Naive thymus-derived CD4-positive, alpha-beta T cell (primary cell): Measurements from ENCODE around the gene SCAMP1. TPM values are rescaled to one million over a fixed set of nuclear protein-coding genes. Genes with fewer than 3 reads are reported as not detected.

ENCODE experiments used
- ATAC-seq: fragments of 150-1000 bp; cut with Tn5 transposase; 2 replicates; pipeline ENCODE4 v1.10.0; 2021; ENCODE audit warnings: mild to moderate bottlenecking, moderate library complexity
- CTCF ChIA-PET: fragments of 350-600 bp; sonication (Branson Sonifier 250); formaldehyde crosslinking; loops from one replicate; lab custom pipeline; 2021; ENCODE audit warnings: antibody characterized with exemption; lab: Charles Lee
- POLR2A ChIA-PET: fragments of 350-600 bp; sonication (Branson Sonifier 250); formaldehyde crosslinking; loops from one replicate; lab custom pipeline; 2021; ENCODE audit warnings: antibody characterized with exemption, inconsistent platforms; lab: Charles Lee
- DNase-seq, 9 donors: peaks; one replicate each; pipeline versions ENCODE4 v3.0.0 to v3.0.0-alpha.2; 2020 to 2022; ENCODE audit warnings: mixed read lengths in 1 of 9
- H3K27ac ChIP-seq: one replicate; pipeline ENCODE4 v1.7.0; 2013; ENCODE audit warnings: mild to moderate bottlenecking, low read depth, low read length, moderate library complexity
- H3K27me3 ChIP-seq, 2 donors: one replicate each; pipeline ENCODE4 v1.7.0; 2013; ENCODE audit warnings: low read length in 2 of 2, mild to moderate bottlenecking in 2 of 2, moderate library complexity in 2 of 2; ENCODE audit not compliant: control insufficient read depth in 2 of 2, insufficient read depth in 2 of 2
- H3K36me3 ChIP-seq, 3 experiments: 1 replicate in 2 of 3; 2 replicates in 1 of 3; pipeline ENCODE4 v1.7.0; 2013; ENCODE audit warnings: low read length in 3 of 3, mild to moderate bottlenecking in 3 of 3, moderate library complexity in 1 of 3; ENCODE audit not compliant: insufficient read depth in 3 of 3, control insufficient read depth in 2 of 3
- H3K4me1 ChIP-seq, 2 donors: one replicate each; pipeline ENCODE4 v1.7.0; 2013; ENCODE audit warnings: low read length in 2 of 2, mild to moderate bottlenecking in 2 of 2, moderate library complexity in 1 of 2; ENCODE audit not compliant: control insufficient read depth in 2 of 2, insufficient read depth in 2 of 2
- H3K4me3 ChIP-seq: 2 replicates; pipeline ENCODE4 v1.7.0; 2013; ENCODE audit warnings: mild to moderate bottlenecking, low read length
- H3K9me3 ChIP-seq, 3 experiments: 1 replicate in 2 of 3; 2 replicates in 1 of 3; pipeline ENCODE4 v1.7.0; 2013; ENCODE audit warnings: low read length in 3 of 3; ENCODE audit not compliant: control insufficient read depth in 2 of 3
- H3K27ac Mint-ChIP-seq, 9 donors: one replicate each; pipeline ENCODE4 v1.8.0; 2020 to 2022; ENCODE audit warnings: mixed read lengths in 9 of 9, mild to moderate bottlenecking in 8 of 9, moderate library complexity in 5 of 9, inconsistent platforms in 2 of 9
- H3K27me3 Mint-ChIP-seq, 5 donors: one replicate each; pipeline ENCODE4 v1.8.0; 2021 to 2022; ENCODE audit warnings: mixed read lengths in 5 of 5, mild to moderate bottlenecking in 1 of 5
- H3K36me3 Mint-ChIP-seq, 5 donors: one replicate each; pipeline ENCODE4 v1.8.0; 2020 to 2022; ENCODE audit warnings: mixed read lengths in 5 of 5, mild to moderate bottlenecking in 3 of 5, inconsistent platforms in 1 of 5
- H3K4me1 Mint-ChIP-seq, 7 donors: one replicate each; pipeline ENCODE4 v1.8.0; 2020 to 2022; ENCODE audit warnings: mixed read lengths in 7 of 7, mild to moderate bottlenecking in 3 of 7, inconsistent platforms in 1 of 7
- H3K4me3 Mint-ChIP-seq, 10 donors: one replicate each; pipeline ENCODE4 v1.8.0; 2020 to 2022; ENCODE audit warnings: mild to moderate bottlenecking in 10 of 10, mixed read lengths in 10 of 10, moderate library complexity in 6 of 10, inconsistent platforms in 2 of 10
- H3K9me3 Mint-ChIP-seq, 11 donors: one replicate each; pipeline ENCODE4 v1.8.0; 2020 to 2022; ENCODE audit warnings: mixed read lengths in 11 of 11, mild to moderate bottlenecking in 4 of 11, inconsistent platforms in 1 of 11, moderate library complexity in 1 of 11
- intact Hi-C, 2 donors: fragments of 100-400 bp; cut with micrococcal nuclease; formaldehyde crosslinking; loops; one replicate each; pipeline ENCODE4 v1.15.1; 2023
- polyA plus RNA-seq, 2 donors: library from polyadenylated mRNA; unstranded; fragments of 300-500 nt; fragmentation: Illumina TruSeq; gene quantifications; one replicate each; pipeline ENCODE4 v1.2.3, GENCODE V29; 2021
- total RNA-seq, 6 experiments: library from RNA in 5 of 6; stranded (reverse) in 5 of 6; gene quantifications; 1 replicate in 5 of 6; 2 replicates in 1 of 6; pipeline ENCODE4 v1.2.3 and lab custom pipeline; 2021 to 2026

Gene SCAMP1
- total and polyA plus RNA-seq, 7 experiments from 2014 or later, result 16.9 to 29.8 (median 25.7) TPM

GRCh38 chr5:78327761-78328510, 32.5 kb upstream of the SCAMP1 start:
- Mint-ChIP-seq H3K36me3 (no peaks in the 10 kb centered on the region), H3K27me3 (peaks cover 4 to 21% (median 10%) of the 10 kb centered on the region in 5 donors)
- intact Hi-C loops, result no loop called here

GRCh38 chr5:78328585-78329173, 31.7 kb upstream of the SCAMP1 start:
- POLR2A ChIA-PET, result no interaction called here
- Mint-ChIP-seq H3K27me3 (peaks cover 4 to 21% (median 10%) of the 10 kb centered on the region in 5 donors), H3K36me3 (no peaks in the 10 kb centered on the region), H3K4me1 (no peaks in the 10 kb centered on the region), H3K4me3 (no peak overlapping the region), H3K27ac (no peak overlapping the region), H3K9me3 (no peaks in the 10 kb centered on the region)
- Histone ChIP-seq H3K4me3 (no peak overlapping the region), H3K27me3 (no peaks in the 10 kb centered on the region), H3K27ac (no peak overlapping the region), H3K9me3 (no peaks in the 10 kb centered on the region), H3K36me3 (no peaks in the 10 kb centered on the region), H3K4me1 (no peaks in the 10 kb centered on the region)
- CTCF ChIA-PET, result interaction anchor here (0.7 kb wide), 1 partner anchor 36 kb away, joined by 3 read pairs; no protein-coding TSS in a partner anchor
- no peak for DNase-seq
- intact Hi-C loops, result no loop called here
- no peak for ATAC-seq

More at GRCh38 chr5:78327761-78328510, 32.5 kb upstream of the SCAMP1 start:
- Histone ChIP-seq H3K4me1 (no peaks in the 10 kb centered on the region), H3K9me3 (no peaks in the 10 kb centered on the region), H3K27ac (no peak overlapping the region), H3K27me3 (no peaks in the 10 kb centered on the region), H3K4me3 (no peak overlapping the region), H3K36me3 (no peaks in the 10 kb centered on the region)
- no peak overlapping the region for H3K27ac Mint-ChIP-seq
- POLR2A ChIA-PET, result no interaction called here
- H3K4me1 Mint-ChIP-seq, result no peaks in the 10 kb centered on the region
- H3K9me3 Mint-ChIP-seq, result no peaks in the 10 kb centered on the region
- no peak overlapping the region for H3K4me3 Mint-ChIP-seq
- CTCF ChIA-PET, result no interaction called here
- DNase-seq, result no peak
- ATAC-seq, result no peak

GRCh38 chr5:78331523-78332080, 28.8 kb upstream of the SCAMP1 start:
- Mint-ChIP-seq H3K9me3 (peaks cover 0 to 12% (median 1%) of the 10 kb centered on the region in 11 donors), H3K36me3 (peaks cover 0 to 4% (median 0%) of the 10 kb centered on the region in 5 donors), H3K4me3 (no peak overlapping the region), H3K27ac (no peak overlapping the region), H3K27me3 (peaks cover 10 to 27% (median 26%) of the 10 kb centered on the region in 5 donors), H3K4me1 (no peaks in the 10 kb centered on the region)
- POLR2A ChIA-PET, result no interaction called here
- Histone ChIP-seq H3K4me3 (no peak overlapping the region), H3K4me1 (no peaks in the 10 kb centered on the region), H3K27ac (no peak overlapping the region), H3K27me3 (no peaks in the 10 kb centered on the region), H3K9me3 (no peaks in the 10 kb centered on the region), H3K36me3 (no peaks in the 10 kb centered on the region)
- ATAC-seq (no peak), DNase-seq (no peak)
- CTCF ChIA-PET, result no interaction called here
- intact Hi-C loops, result no loop called here

- no peak overlapping the region for H3K4me3 Mint-ChIP-seq
- H3K4me1 Mint-ChIP-seq, result no peaks in the 10 kb centered on the region
- H3K4me3 ChIP-seq, result no peak overlapping the region
- DNase-seq (no peak), ATAC-seq (no peak)
- intact Hi-C loops, result no loop called here
- no peaks in the 10 kb centered on the region for H3K9me3 ChIP-seq
- H3K4me1 ChIP-seq, result no peaks in the 10 kb centered on the region
- H3K27me3 ChIP-seq, result no peaks in the 10 kb centered on the region
- H3K36me3 ChIP-seq, result no peaks in the 10 kb centered on the region
- peaks cover 10 to 36% (median 24%) of the 10 kb centered on the region in 5 donors for H3K27me3 Mint-ChIP-seq
- POLR2A ChIA-PET, result no interaction called here
- H3K27ac ChIP-seq, result no peak overlapping the region
- no peak overlapping the region for H3K27ac Mint-ChIP-seq
- CTCF ChIA-PET, result no interaction called here
- peaks cover 0 to 29% (median 14%) of the 10 kb centered on the region in 11 donors for H3K9me3 Mint-ChIP-seq
- peaks cover 0 to 15% (median 4%) of the 10 kb centered on the region in 5 donors for H3K36me3 Mint-ChIP-seq
These were observed 25.6 kb upstream of the SCAMP1 start for GRCh38 chr5:78334811-78335210.

GRCh38 chr5:78335976-78336375, 24.4 kb upstream of the SCAMP1 start:
- POLR2A ChIA-PET, result no interaction called here
- no peak for DNase-seq

GRCh38 chr5:78336698-78337097, 23.7 kb upstream of the SCAMP1 start:
- Mint-ChIP-seq H3K4me3 (no peak overlapping the region), H3K36me3 (peaks cover 0 to 15% (median 4%) of the 10 kb centered on the region in 5 donors), H3K27ac (no peak overlapping the region), H3K4me1 (no peaks in the 10 kb centered on the region), H3K27me3 (peaks cover 8 to 31% (median 16%) of the 10 kb centered on the region in 5 donors), H3K9me3 (peaks cover 1 to 29% (median 14%) of the 10 kb centered on the region in 11 donors)
- ATAC-seq (no peak), DNase-seq (no peak)
- H3K4me1 ChIP-seq, result no peaks in the 10 kb centered on the region
- no peaks in the 10 kb centered on the region for H3K27me3 ChIP-seq
- no peaks in the 10 kb centered on the region for H3K36me3 ChIP-seq
- ChIA-PET CTCF (no interaction called here), POLR2A (no interaction called here)
- intact Hi-C loops, result no loop called here
- no peak overlapping the region for H3K4me3 ChIP-seq
- H3K9me3 ChIP-seq, result no peaks in the 10 kb centered on the region
- no peak overlapping the region for H3K27ac ChIP-seq

More at GRCh38 chr5:78335976-78336375, 24.4 kb upstream of the SCAMP1 start:
- Histone ChIP-seq H3K27me3 (no peaks in the 10 kb centered on the region), H3K36me3 (no peaks in the 10 kb centered on the region), H3K27ac (no peak overlapping the region), H3K4me3 (no peak overlapping the region), H3K9me3 (no peaks in the 10 kb centered on the region), H3K4me1 (no peaks in the 10 kb centered on the region)
- Mint-ChIP-seq H3K4me1 (no peaks in the 10 kb centered on the region), H3K36me3 (peaks cover 0 to 15% (median 4%) of the 10 kb centered on the region in 5 donors), H3K4me3 (no peak overlapping the region), H3K27ac (no peak overlapping the region), H3K27me3 (peaks cover 10 to 36% (median 22%) of the 10 kb centered on the region in 5 donors), H3K9me3 (peaks cover 1 to 29% (median 14%) of the 10 kb centered on the region in 11 donors)
- CTCF ChIA-PET, result no interaction called here
- ATAC-seq, result no peak
- intact Hi-C loops, result no loop called here
